Ascending aorta (tissue), 2 donors: ENCODE measurements around the gene CYBA. TPM values are rescaled to one million over a fixed set of nuclear protein-coding genes. Genes with fewer than 3 reads are reported as not detected.

Source experiments
- DNase-seq, 2 donors: peaks; one replicate each; pipeline ENCODE4 v3.0.0-alpha.2; 2019; ENCODE audit warnings: low spot score in 2 of 2
- H3K27ac ChIP-seq, 2 donors: fragments of 200-600 bp; sonication (generic); one replicate each; pipeline ENCODE4 v1.5.1; 2016 to 2017; ENCODE audit warnings: mild to moderate bottlenecking in 1 of 2
- H3K27me3 ChIP-seq: fragments of 200-600 bp; sonication (generic); one replicate; pipeline ENCODE4 v1.5.1; 2017
- H3K36me3 ChIP-seq, 2 donors: fragments of 200-600 bp; sonication (generic); one replicate each; pipeline ENCODE4 v1.5.1; 2016
- H3K4me1 ChIP-seq, 2 donors: fragments of 200-600 bp; sonication (generic); one replicate each; pipeline ENCODE4 v1.5.1; 2016 to 2017; ENCODE audit warnings: mild to moderate bottlenecking in 1 of 2
- H3K4me3 ChIP-seq, 2 donors: fragments of 200-600 bp; sonication (generic); one replicate each; pipeline ENCODE4 v1.5.1; 2016 to 2017; ENCODE audit warnings: mild to moderate bottlenecking in 1 of 2
- H3K9me3 ChIP-seq, 2 donors: fragments of 200-600 bp; sonication (generic); one replicate each; pipeline ENCODE4 v1.5.1; 2016
- intact Hi-C: fragments of 100-400 bp; cut with DNase I; formaldehyde crosslinking; loops from one replicate; pipeline ENCODE4 v1.15.1; 2023
- total RNA-seq: library from RNA; depleted of rRNA; stranded (reverse); fragments of >200 nt; gene quantifications from one replicate; pipeline ENCODE4 v1.1.0, GENCODE V29; 2016
- TF ChIP-seq, protein P1 (sequence below), 3 experiments: fragments of 200-600 bp in 2 of 3; fragments of 450-650 bp in 1 of 3; sonication (generic) in 2 of 3; IDR thresholded peaks; one replicate each; pipeline ENCODE4 v1.5.1; 2016 to 2019; ENCODE audit warnings: antibody characterized with exemption in 3 of 3, mild to moderate bottlenecking in 1 of 3, moderate library complexity in 1 of 3

The CYBA gene
- total RNA-seq, 1 donor from 2014 or later, result 361 TPM

GRCh38 chr16:88593910-88594309 is 56.9 kb downstream of the CYBA start:
- intact Hi-C loops, result no loop called here
- Histone ChIP-seq H3K4me3 (no peak overlapping the region), H3K27ac (no peak overlapping the region), H3K36me3 (peaks cover 13 to 31% of the 10 kb centered on the region in 2 donors), H3K4me1 (no peaks in the 10 kb centered on the region), H3K9me3 (no peaks in the 10 kb centered on the region), H3K27me3 (no peaks in the 10 kb centered on the region)
- DNase-seq, result no peak
- TF ChIP-seq, protein P1, sequence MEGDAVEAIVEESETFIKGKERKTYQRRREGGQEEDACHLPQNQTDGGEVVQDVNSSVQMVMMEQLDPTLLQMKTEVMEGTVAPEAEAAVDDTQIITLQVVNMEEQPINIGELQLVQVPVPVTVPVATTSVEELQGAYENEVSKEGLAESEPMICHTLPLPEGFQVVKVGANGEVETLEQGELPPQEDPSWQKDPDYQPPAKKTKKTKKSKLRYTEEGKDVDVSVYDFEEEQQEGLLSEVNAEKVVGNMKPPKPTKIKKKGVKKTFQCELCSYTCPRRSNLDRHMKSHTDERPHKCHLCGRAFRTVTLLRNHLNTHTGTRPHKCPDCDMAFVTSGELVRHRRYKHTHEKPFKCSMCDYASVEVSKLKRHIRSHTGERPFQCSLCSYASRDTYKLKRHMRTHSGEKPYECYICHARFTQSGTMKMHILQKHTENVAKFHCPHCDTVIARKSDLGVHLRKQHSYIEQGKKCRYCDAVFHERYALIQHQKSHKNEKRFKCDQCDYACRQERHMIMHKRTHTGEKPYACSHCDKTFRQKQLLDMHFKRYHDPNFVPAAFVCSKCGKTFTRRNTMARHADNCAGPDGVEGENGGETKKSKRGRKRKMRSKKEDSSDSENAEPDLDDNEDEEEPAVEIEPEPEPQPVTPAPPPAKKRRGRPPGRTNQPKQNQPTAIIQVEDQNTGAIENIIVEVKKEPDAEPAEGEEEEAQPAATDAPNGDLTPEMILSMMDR (IDR thresholded peaks at IDR 0.05), result no peak

DNA sequence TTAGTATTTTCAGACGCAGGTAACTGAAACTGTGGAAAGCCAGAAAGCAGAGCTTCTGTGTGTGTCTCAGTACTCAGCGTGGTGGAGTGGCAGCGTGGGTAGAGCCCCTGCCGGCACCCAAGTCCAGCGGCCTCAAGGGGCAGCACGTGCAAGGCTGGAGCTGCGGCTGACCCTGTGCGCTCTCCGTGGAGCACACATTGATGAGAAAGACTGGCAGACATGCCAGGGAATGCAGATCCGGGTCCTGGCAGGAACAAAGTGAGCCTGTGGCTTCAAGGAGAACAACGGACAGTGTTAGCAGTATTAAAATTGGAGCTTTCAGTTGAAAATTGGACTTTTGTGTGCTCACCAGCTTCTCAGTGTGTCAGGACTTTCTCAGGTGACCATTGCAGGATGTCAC is 57.4 kb downstream of the CYBA start:
- intact Hi-C loops, result no loop called here
- no peak for DNase-seq
- H3K27ac ChIP-seq, result no peak overlapping the region
- no peaks in the 10 kb centered on the region for H3K27me3 ChIP-seq
- H3K4me1 ChIP-seq, result no peaks in the 10 kb centered on the region
- no peaks in the 10 kb centered on the region for H3K9me3 ChIP-seq
- H3K36me3 ChIP-seq, result peaks cover 11 to 31% of the 10 kb centered on the region in 2 donors
- H3K4me3 ChIP-seq, result no peak overlapping the region
- TF ChIP-seq, protein P1 (IDR thresholded peaks at IDR 0.05), result no peak

Other genes starting within 250 kb of the CYBA start
- 5.5 TPM for gene ZFPM1, start 197.8 kb downstream of the CYBA start, total RNA-seq
- gene ZC3H18, start 80.7 kb downstream of the CYBA start, total RNA-seq, result 36.3 TPM
- gene IL17C, start 12.5 kb downstream of the CYBA start, total RNA-seq, result not detected
- gene MVD, start 12.0 kb upstream of the CYBA start, total RNA-seq, result 72.9 TPM
- not detected for gene SNAI3, start 35.5 kb upstream of the CYBA start, total RNA-seq
- 44.3 TPM for gene RNF166, start 55.4 kb upstream of the CYBA start, total RNA-seq
- 4.2 TPM for gene CTU2, start 55.5 kb upstream of the CYBA start, total RNA-seq
- gene PIEZO1, start 134.2 kb upstream of the CYBA start, total RNA-seq, result 428 TPM
- gene CDT1, start 152.7 kb upstream of the CYBA start, total RNA-seq, result not detected
- 305 TPM for gene APRT, start 160.9 kb upstream of the CYBA start, total RNA-seq
- gene GALNS, start 205.9 kb upstream of the CYBA start, total RNA-seq, result 62.2 TPM
- 7.6 TPM for gene TRAPPC2L, start 206.1 kb upstream of the CYBA start, total RNA-seq
- gene PABPN1L, start 215.6 kb upstream of the CYBA start, total RNA-seq, result not detected